Left ventricle myocardium inferior (tissue), 1 donor: ENCODE data around the gene NUF2. TPM values are rescaled to one million over a fixed set of nuclear protein-coding genes. Genes with fewer than 3 reads are reported as not detected.

Experiments
- DNase-seq: peaks from one replicate; pipeline ENCODE4 v3.0.0-alpha.2; 2020
- H3K27ac ChIP-seq: fragments of 200-600 bp; replicated peaks from 2 replicates; pipeline ENCODE4 v1.8.0; 2021
- H3K27me3 ChIP-seq: fragments of 200-600 bp; 2 replicates; pipeline ENCODE4 v1.8.0; 2021; ENCODE audit warnings: low read depth
- H3K36me3 ChIP-seq: fragments of 200-600 bp; 2 replicates; pipeline ENCODE4 v1.8.0; 2021
- H3K4me1 ChIP-seq: fragments of 200-600 bp; 2 replicates; pipeline ENCODE4 v1.8.0; 2021
- H3K4me3 ChIP-seq: fragments of 200-600 bp; 2 replicates; pipeline ENCODE4 v1.8.0; 2021; ENCODE audit warnings: mild to moderate bottlenecking, moderate library complexity
- H3K9me3 ChIP-seq: fragments of 200-600 bp; replicated peaks from 2 replicates; pipeline ENCODE4 v1.8.0; 2021
- CTCF ChIP-seq: fragments of 200-600 bp; IDR thresholded peaks from 2 replicates; pipeline ENCODE4 v1.8.0; 2021; ENCODE audit warnings: antibody characterized with exemption, mild to moderate bottlenecking, borderline replicate concordance
- intact Hi-C: fragments of 100-400 bp; cut with micrococcal nuclease; formaldehyde crosslinking; loops from one replicate; pipeline ENCODE4 v1.11.0; 2022
- total RNA-seq: library from RNA; stranded (reverse); fragmentation: NEBNext Ultra II Directional; extraction: Animal tissue kit (Norgen Biotek cat#: 25700); gene quantifications from one replicate; pipeline ENCODE4 v1.2.1, GENCODE V29; 2021
- donor health status: DM: no; HTN: yes; CAD: no; lungs with severe emphysema.

Gene NUF2
- total RNA-seq, 1 donor from 2014 or later = 1.0 TPM

GRCh38 chr1:163361123-163361934, 39.6 kb downstream of the NUF2 start:
- no peak overlapping the region for H3K27ac ChIP-seq
- H3K27me3 ChIP-seq = no peaks in the 10 kb centered on the region
- H3K4me1 ChIP-seq = peaks cover 4% of the 10 kb centered on the region
- no peaks in the 10 kb centered on the region for H3K36me3 ChIP-seq
- peak; percentile 33 for TF ChIP-seq CTCF
- H3K4me3 ChIP-seq = no peak overlapping the region
- intact Hi-C loops = loop anchor here (10.0 kb wide), 1 partner anchor 1713 kb away; no protein-coding TSS in a partner anchor
- no peaks in the 10 kb centered on the region for H3K9me3 ChIP-seq
- no peak for DNase-seq

DNA sequence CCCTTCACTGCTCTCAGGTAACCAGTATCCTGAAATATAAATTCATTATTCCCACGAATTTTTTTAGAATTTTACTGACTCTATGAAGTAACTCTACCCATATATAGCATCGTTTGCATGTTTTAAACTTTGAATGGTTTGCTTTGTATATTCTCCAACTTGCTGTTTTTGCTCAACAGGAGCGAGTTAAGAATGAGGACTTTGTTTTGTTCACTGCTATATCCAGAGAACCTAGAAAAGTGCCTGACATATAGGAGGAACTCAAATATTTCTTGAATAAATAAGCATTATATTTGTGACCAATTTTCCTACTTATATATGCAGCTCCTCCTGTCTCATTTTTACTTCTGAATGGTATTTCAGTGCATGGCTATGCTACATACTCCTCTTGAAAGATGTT, 43.4 kb downstream of the NUF2 start:
- H3K27me3 ChIP-seq = peaks cover 11% of the 10 kb centered on the region
- H3K4me1 ChIP-seq = no peaks in the 10 kb centered on the region
- H3K27ac ChIP-seq = no peak overlapping the region
- no peak for DNase-seq
- no peaks in the 10 kb centered on the region for H3K9me3 ChIP-seq
- H3K4me3 ChIP-seq = no peak overlapping the region
- intact Hi-C loops = loop anchor here (10.0 kb wide), 1 partner anchor 1710 kb away; no protein-coding TSS in a partner anchor
- no peak for TF ChIP-seq CTCF
- no peaks in the 10 kb centered on the region for H3K36me3 ChIP-seq

GRCh38 chr1:163366555-163366954, 44.8 kb downstream of the NUF2 start:
- Histone ChIP-seq H3K4me3 (no peak overlapping the region), H3K27ac (no peak overlapping the region), H3K4me1 (no peaks in the 10 kb centered on the region), H3K9me3 (no peaks in the 10 kb centered on the region), H3K36me3 (no peaks in the 10 kb centered on the region), H3K27me3 (peaks cover 11% of the 10 kb centered on the region)
- TF ChIP-seq CTCF = no peak
- no peak for DNase-seq
- intact Hi-C loops = loop anchor here (10.0 kb wide), 1 partner anchor 1708 kb away; no protein-coding TSS in a partner anchor

DNA sequence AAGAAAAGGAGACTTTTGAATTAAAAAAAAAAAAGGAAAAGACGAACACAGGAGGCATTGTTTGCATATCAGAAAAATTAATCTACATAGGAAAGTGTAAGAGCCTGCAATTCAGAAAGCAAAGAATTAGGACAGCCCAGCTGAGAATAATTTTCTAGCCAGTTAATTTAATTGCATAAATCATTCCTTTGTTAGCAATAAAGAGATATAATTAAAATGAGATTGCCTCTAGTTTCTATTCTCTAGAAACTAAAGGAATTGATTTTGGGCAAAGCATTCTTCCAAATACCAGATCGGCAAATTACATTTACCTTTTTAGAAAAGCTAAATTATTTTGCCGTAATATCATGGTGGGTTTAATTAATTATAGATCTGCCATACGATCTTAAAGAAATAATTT, 46.0 kb downstream of the NUF2 start:
- Histone ChIP-seq H3K36me3 (no peaks in the 10 kb centered on the region), H3K27ac (no peak overlapping the region), H3K4me3 (no peak overlapping the region), H3K4me1 (no peaks in the 10 kb centered on the region), H3K27me3 (peaks cover 11% of the 10 kb centered on the region), H3K9me3 (no peaks in the 10 kb centered on the region)
- no peak for DNase-seq
- intact Hi-C loops = loop anchor here (10.0 kb wide), 1 partner anchor 1707 kb away; no protein-coding TSS in a partner anchor
- TF ChIP-seq CTCF = no peak

GRCh38 chr1:163372576-163372975, 50.8 kb downstream of the NUF2 start:
- H3K27ac ChIP-seq = no peak overlapping the region

More at GRCh38 chr1:163372576-163372975, 50.8 kb downstream of the NUF2 start:
- H3K9me3 ChIP-seq = no peaks in the 10 kb centered on the region
- H3K36me3 ChIP-seq = no peaks in the 10 kb centered on the region
- intact Hi-C loops = no loop called here
- peaks cover 11% of the 10 kb centered on the region for H3K27me3 ChIP-seq
- H3K4me3 ChIP-seq = no peak overlapping the region
- no peaks in the 10 kb centered on the region for H3K4me1 ChIP-seq
- DNase-seq = no peak
- TF ChIP-seq CTCF = no peak
